Neutrophil (primary cell): ENCODE data around the gene CDC25B.

ENCODE experiments used
- H3K27ac ChIP-seq: fragments of 200-600 bp; sonication (generic); 2 replicates; pipeline ENCODE4 v1.5.1; 2016; ENCODE audit warnings: mild to moderate bottlenecking, moderate library complexity
- H3K27me3 ChIP-seq: fragments of 200-600 bp; sonication (generic); 2 replicates; pipeline ENCODE4 v1.6.0; 2016; ENCODE audit warnings: mild to moderate bottlenecking
- H3K36me3 ChIP-seq: fragments of 200-600 bp; sonication (generic); 2 replicates; pipeline ENCODE4 v1.5.1; 2017
- H3K4me1 ChIP-seq, 2 experiments: fragments of 200-600 bp in 1 of 2; sonication (generic) in 1 of 2; 1 replicate in 1 of 2; 2 replicates in 1 of 2; pipeline versions ENCODE4 v1.5.1 to v1.6.1; 2013 to 2016; ENCODE audit warnings: low read depth in 1 of 2, low read length in 1 of 2, mild to moderate bottlenecking in 1 of 2, moderate library complexity in 1 of 2; ENCODE audit not compliant: control insufficient read depth in 1 of 2, insufficient read depth in 1 of 2
- H3K4me3 ChIP-seq, 2 experiments: fragments of 200-600 bp in 1 of 2; sonication (generic) in 1 of 2; 1 replicate in 1 of 2; 2 replicates in 1 of 2; pipeline ENCODE4 v1.5.1; 2013 to 2016; ENCODE audit warnings: low read depth in 1 of 2, low read length in 1 of 2, mild to moderate bottlenecking in 1 of 2, moderate library complexity in 1 of 2
- H3K9me3 ChIP-seq: fragments of 200-600 bp; sonication (generic); 2 replicates; pipeline ENCODE4 v1.5.1; 2016
- TF ChIP-seq, protein P1 (sequence below): fragments of 200-600 bp; sonication (generic); IDR thresholded peaks from 2 replicates; pipeline ENCODE4 v1.5.1; 2016; ENCODE audit warnings: antibody characterized with exemption

The CDC25B gene

DNA sequence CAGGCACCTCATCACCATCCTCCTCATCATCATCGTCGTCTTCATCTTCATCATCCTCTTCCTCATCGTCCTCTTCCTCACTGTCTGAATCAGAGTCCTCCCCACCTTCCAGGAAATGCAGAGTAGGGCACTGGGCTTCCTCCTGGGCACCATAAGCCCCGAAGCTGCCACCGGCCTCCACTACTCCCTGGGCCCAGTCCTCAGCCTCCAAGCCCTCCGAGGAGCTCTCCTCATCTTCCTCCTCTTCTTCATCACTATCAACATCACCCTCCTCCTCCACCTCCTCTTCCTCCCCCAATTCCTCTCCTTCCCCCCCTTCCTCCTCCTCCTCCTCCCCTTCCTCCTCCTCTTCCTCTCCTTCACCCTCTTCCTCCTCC lies 11.3 kb upstream of the CDC25B start:
- TF ChIP-seq, protein P1, sequence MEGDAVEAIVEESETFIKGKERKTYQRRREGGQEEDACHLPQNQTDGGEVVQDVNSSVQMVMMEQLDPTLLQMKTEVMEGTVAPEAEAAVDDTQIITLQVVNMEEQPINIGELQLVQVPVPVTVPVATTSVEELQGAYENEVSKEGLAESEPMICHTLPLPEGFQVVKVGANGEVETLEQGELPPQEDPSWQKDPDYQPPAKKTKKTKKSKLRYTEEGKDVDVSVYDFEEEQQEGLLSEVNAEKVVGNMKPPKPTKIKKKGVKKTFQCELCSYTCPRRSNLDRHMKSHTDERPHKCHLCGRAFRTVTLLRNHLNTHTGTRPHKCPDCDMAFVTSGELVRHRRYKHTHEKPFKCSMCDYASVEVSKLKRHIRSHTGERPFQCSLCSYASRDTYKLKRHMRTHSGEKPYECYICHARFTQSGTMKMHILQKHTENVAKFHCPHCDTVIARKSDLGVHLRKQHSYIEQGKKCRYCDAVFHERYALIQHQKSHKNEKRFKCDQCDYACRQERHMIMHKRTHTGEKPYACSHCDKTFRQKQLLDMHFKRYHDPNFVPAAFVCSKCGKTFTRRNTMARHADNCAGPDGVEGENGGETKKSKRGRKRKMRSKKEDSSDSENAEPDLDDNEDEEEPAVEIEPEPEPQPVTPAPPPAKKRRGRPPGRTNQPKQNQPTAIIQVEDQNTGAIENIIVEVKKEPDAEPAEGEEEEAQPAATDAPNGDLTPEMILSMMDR = no peak
- Histone ChIP-seq H3K9me3 (no peaks in the 10 kb centered on the region), H3K36me3 (no peaks in the 10 kb centered on the region), H3K4me1 (peaks cover 39 to 41% of the 10 kb centered on the region in 2 experiments), H3K27ac (no peak overlapping the region), H3K27me3 (peaks cover 8% of the 10 kb centered on the region), H3K4me3 (no peak overlapping the region)

- TF ChIP-seq, protein P1 = no peak
- Histone ChIP-seq H3K27me3 (peaks cover 2% of the 10 kb centered on the region), H3K4me3 (peak overlapping the region; percentile 58 to 59), H3K36me3 (no peaks in the 10 kb centered on the region), H3K27ac (peak overlapping the region; percentile 52), H3K4me1 (peaks cover 38 to 44% of the 10 kb centered on the region in 2 experiments), H3K9me3 (no peaks in the 10 kb centered on the region)
Measured at GRCh38 chr20:3785240-3786125, 10.6 kb upstream of the CDC25B start.

- Histone ChIP-seq H3K4me1 (peaks cover 32 to 37% of the 10 kb centered on the region in 2 experiments), H3K27ac (peak overlapping the region; percentile 52), H3K36me3 (no peaks in the 10 kb centered on the region), H3K4me3 (peak overlapping the region; percentile 58 to 59), H3K27me3 (no peaks in the 10 kb centered on the region), H3K9me3 (no peaks in the 10 kb centered on the region)
- TF ChIP-seq, protein P1 = no peak
Measured at GRCh38 chr20:3786126-3786484, 10.0 kb upstream of the CDC25B start.

- no peaks in the 10 kb centered on the region for H3K27me3 ChIP-seq
- peak within 1 kb of the TSS; percentile 52 for H3K27ac ChIP-seq
- H3K36me3 ChIP-seq = no peaks in the 10 kb centered on the region
- H3K4me3 ChIP-seq = peak within 1 kb of the TSS; percentile 58 to 68
- TF ChIP-seq, protein P1 = peak; percentile 91
- no peaks in the 10 kb centered on the region for H3K9me3 ChIP-seq
- peaks cover 27 to 32% of the 10 kb centered on the region in 2 experiments for H3K4me1 ChIP-seq
Measured at GRCh38 chr20:3786665-3787323, 9.3 kb upstream of the CDC25B start, which contains the start of gene CENPB. TSS of gene CENPB (minus strand) at chr20:3786740. CDS start at chr20:3786483, 257 bp downstream.

- Histone ChIP-seq H3K4me3 (peak overlapping the region; percentile 58 to 68), H3K9me3 (no peaks in the 10 kb centered on the region), H3K27ac (no peak overlapping the region), H3K4me1 (peaks cover 27 to 32% of the 10 kb centered on the region in 2 experiments), H3K27me3 (no peaks in the 10 kb centered on the region), H3K36me3 (no peaks in the 10 kb centered on the region)
- TF ChIP-seq, protein P1 = no peak
Measured at GRCh38 chr20:3787324-3788014, 8.6 kb upstream of the CDC25B start.
